ENCODE measurements around the gene IGFLR1.

The IGFLR1 gene

GRCh38 chr19:35717665-35718344 lies 24.4 kb downstream of the IGFLR1 start, which contains the start of gene KMT2B:
Gene KMT2B, plus strand, starts transcription at chr19:35718003. Its CDS starts 16 bp downstream, at chr19:35718019.
- no peak for DNase-seq
- Histone ChIP-seq H3K4ac (ENCODE audit: low read depth, low read length) (peak within 1 kb of the TSS; percentile 42), H4K8ac (ENCODE audit: low read depth, low read length) (peak within 1 kb of the TSS; percentile 82), H3K4me3 (ENCODE audit: low read depth, low read length) (peak within 1 kb of the TSS; percentile 88), H3K4me2 (ENCODE audit: low read length) (peak within 1 kb of the TSS; percentile 98), H3K14ac (ENCODE audit: low read length) (peak within 1 kb of the TSS; percentile 40), H3K79me2 (ENCODE audit: control insufficient read depth, insufficient read depth, low read length, poor library complexity) (peaks cover 10% of the 10 kb centered on the region), H3K4me1 (ENCODE audit: control insufficient read depth in 1 of 2, insufficient read depth in 2 of 2, low read length in 2 of 2) (peaks cover 10 to 15% of the 10 kb centered on the region in 2 experiments), H2BK5ac (ENCODE audit: low read depth, low read length, poor library complexity) (peak within 1 kb of the TSS; percentile 3), H4K91ac (ENCODE audit: low read depth, low read length) (peak within 1 kb of the TSS; percentile 56), H3K18ac (ENCODE audit: low read length) (peak within 1 kb of the TSS; percentile 65), H3K23ac (ENCODE audit: low read length) (no peak within 1 kb of the TSS), H2BK120ac (ENCODE audit: insufficient read depth, low read length, poor library complexity) (no peak within 1 kb of the TSS), H3K79me1 (ENCODE audit: low read length) (peaks cover 6% of the 10 kb centered on the region), H3K27me3 (ENCODE audit: insufficient read depth, low read length) (no peaks in the 10 kb centered on the region), H3K9me3 (ENCODE audit: insufficient read depth, low read depth, low read length) (no peaks in the 10 kb centered on the region), H2AFZ (ENCODE audit: insufficient read depth, low read length, poor library complexity) (peak within 1 kb of the TSS; percentile 82), H2AK5ac (ENCODE audit: low read length) (no peak within 1 kb of the TSS), H3K27ac (ENCODE audit: low read depth, low read length) (peak within 1 kb of the TSS; percentile 62), H2BK12ac (ENCODE audit: low read length) (no peak within 1 kb of the TSS), H3K36me3 (ENCODE audit: control insufficient read depth in 1 of 2, insufficient read depth in 2 of 2, low read length in 2 of 2) (peaks cover 29% of the 10 kb centered on the region in 2 experiments), H3K9ac (ENCODE audit: low read length) (peak within 1 kb of the TSS; percentile 91), H4K12ac (ENCODE audit: low read depth, low read length) (peak within 1 kb of the TSS; percentile 31)
- WGBS (ENCODE audit: extremely low coverage, insufficient coverage, insufficient read length) = no CpG with 5 or more reads among the region's 109 CpGs

- no CpG with 5 or more reads among the region's 77 CpGs for WGBS (ENCODE audit: extremely low coverage, insufficient coverage, insufficient read length)
- H3K9ac ChIP-seq (ENCODE audit: low read length) = peak overlapping the region; percentile 79
- peak overlapping the region; percentile 98 for H3K4me2 ChIP-seq (ENCODE audit: low read length)
Observed at GRCh38 chr19:35716801-35717664, 25.2 kb downstream of the IGFLR1 start.

GRCh38 chr19:35715981-35716800 lies 26.1 kb downstream of the IGFLR1 start:
- peaks cover 10% of the 10 kb centered on the region for H3K79me2 ChIP-seq (ENCODE audit: control insufficient read depth, insufficient read depth, low read length, poor library complexity)
- H3K79me1 ChIP-seq (ENCODE audit: low read length) = peaks cover 6% of the 10 kb centered on the region
- H4K8ac ChIP-seq (ENCODE audit: low read depth, low read length) = peak overlapping the region; percentile 82
- no peak overlapping the region for H2BK12ac ChIP-seq (ENCODE audit: low read length)
- H3K4ac ChIP-seq (ENCODE audit: low read depth, low read length) = peak overlapping the region; percentile 18
- peak overlapping the region; percentile 19 for H3K14ac ChIP-seq (ENCODE audit: low read length)
- no peak overlapping the region for H2AK5ac ChIP-seq (ENCODE audit: low read length)
- peak overlapping the region; percentile 79 for H3K9ac ChIP-seq (ENCODE audit: low read length)
- peak overlapping the region; percentile 78 for H3K4me3 ChIP-seq (ENCODE audit: low read depth, low read length)
- peak overlapping the region; percentile 98 for H3K4me2 ChIP-seq (ENCODE audit: low read length)
- no peak overlapping the region for H2BK120ac ChIP-seq (ENCODE audit: insufficient read depth, low read length, poor library complexity)
- peak overlapping the region; percentile 6 for H4K91ac ChIP-seq (ENCODE audit: low read depth, low read length)
- peak overlapping the region; percentile 32 for H3K27ac ChIP-seq (ENCODE audit: low read depth, low read length)
- H4K12ac ChIP-seq (ENCODE audit: low read depth, low read length) = peak overlapping the region; percentile 43
- H3K18ac ChIP-seq (ENCODE audit: low read length) = peak overlapping the region; percentile 15
- peak overlapping the region; percentile 47 for H2AFZ ChIP-seq (ENCODE audit: insufficient read depth, low read length, poor library complexity)
- DNase-seq = peak; percentile 48 to 69
- WGBS (ENCODE audit: extremely low coverage, insufficient coverage, insufficient read length) = no CpG with 5 or more reads among the region's 52 CpGs
- H2BK5ac ChIP-seq (ENCODE audit: low read depth, low read length, poor library complexity) = no peak overlapping the region
- peaks cover 10 to 15% of the 10 kb centered on the region in 2 experiments for H3K4me1 ChIP-seq (ENCODE audit: control insufficient read depth in 1 of 2, insufficient read depth in 2 of 2, low read length in 2 of 2)
- no peak overlapping the region for H3K23ac ChIP-seq (ENCODE audit: low read length)
- no peaks in the 10 kb centered on the region for H3K27me3 ChIP-seq (ENCODE audit: insufficient read depth, low read length)
- no peaks in the 10 kb centered on the region for H3K9me3 ChIP-seq (ENCODE audit: insufficient read depth, low read depth, low read length)
- peaks cover 14 to 16% of the 10 kb centered on the region in 2 experiments for H3K36me3 ChIP-seq (ENCODE audit: control insufficient read depth in 1 of 2, insufficient read depth in 2 of 2, low read length in 2 of 2)

More at GRCh38 chr19:35716801-35717664, 25.2 kb downstream of the IGFLR1 start:
- Histone ChIP-seq H3K79me1 (ENCODE audit: low read length) (peaks cover 6% of the 10 kb centered on the region), H3K4me3 (ENCODE audit: low read depth, low read length) (peak overlapping the region; percentile 78), H3K36me3 (ENCODE audit: control insufficient read depth in 1 of 2, insufficient read depth in 2 of 2, low read length in 2 of 2) (peaks cover 21 to 22% of the 10 kb centered on the region in 2 experiments), H2BK12ac (ENCODE audit: low read length) (no peak overlapping the region), H3K27me3 (ENCODE audit: insufficient read depth, low read length) (no peaks in the 10 kb centered on the region), H3K14ac (ENCODE audit: low read length) (peak overlapping the region; percentile 40), H3K4ac (ENCODE audit: low read depth, low read length) (peak overlapping the region; percentile 18), H2AK5ac (ENCODE audit: low read length) (no peak overlapping the region), H2BK120ac (ENCODE audit: insufficient read depth, low read length, poor library complexity) (no peak overlapping the region), H3K9me3 (ENCODE audit: insufficient read depth, low read depth, low read length) (no peaks in the 10 kb centered on the region), H2BK5ac (ENCODE audit: low read depth, low read length, poor library complexity) (peak overlapping the region; percentile 3), H3K4me1 (ENCODE audit: control insufficient read depth in 1 of 2, insufficient read depth in 2 of 2, low read length in 2 of 2) (peaks cover 10 to 15% of the 10 kb centered on the region in 2 experiments), H3K79me2 (ENCODE audit: control insufficient read depth, insufficient read depth, low read length, poor library complexity) (peaks cover 10% of the 10 kb centered on the region), H4K8ac (ENCODE audit: low read depth, low read length) (peak overlapping the region; percentile 82), H2AFZ (ENCODE audit: insufficient read depth, low read length, poor library complexity) (peak overlapping the region; percentile 82), H3K18ac (ENCODE audit: low read length) (peak overlapping the region; percentile 65), H3K23ac (ENCODE audit: low read length) (no peak overlapping the region), H3K27ac (ENCODE audit: low read depth, low read length) (peak overlapping the region; percentile 32), H4K12ac (ENCODE audit: low read depth, low read length) (peak overlapping the region; percentile 43), H4K91ac (ENCODE audit: low read depth, low read length) (peak overlapping the region; percentile 21)
- peak; percentile 86 to 95 for DNase-seq

- Histone ChIP-seq H3K4me3 (ENCODE audit: low read depth, low read length) (no peak overlapping the region), H2BK120ac (ENCODE audit: insufficient read depth, low read length, poor library complexity) (no peak overlapping the region), H3K79me1 (ENCODE audit: low read length) (peaks cover 6% of the 10 kb centered on the region), H2AFZ (ENCODE audit: insufficient read depth, low read length, poor library complexity) (no peak overlapping the region), H4K91ac (ENCODE audit: low read depth, low read length) (no peak overlapping the region), H3K9ac (ENCODE audit: low read length) (no peak overlapping the region), H2BK12ac (ENCODE audit: low read length) (no peak overlapping the region), H3K36me3 (ENCODE audit: control insufficient read depth in 1 of 2, insufficient read depth in 2 of 2, low read length in 2 of 2) (peaks cover 8% of the 10 kb centered on the region in 2 experiments), H2BK5ac (ENCODE audit: low read depth, low read length, poor library complexity) (no peak overlapping the region), H3K27me3 (ENCODE audit: insufficient read depth, low read length) (no peaks in the 10 kb centered on the region), H3K9me3 (ENCODE audit: insufficient read depth, low read depth, low read length) (no peaks in the 10 kb centered on the region), H3K23ac (ENCODE audit: low read length) (no peak overlapping the region), H3K4ac (ENCODE audit: low read depth, low read length) (no peak overlapping the region), H3K27ac (ENCODE audit: low read depth, low read length) (no peak overlapping the region), H2AK5ac (ENCODE audit: low read length) (no peak overlapping the region), H4K12ac (ENCODE audit: low read depth, low read length) (no peak overlapping the region), H3K4me1 (ENCODE audit: control insufficient read depth in 1 of 2, insufficient read depth in 2 of 2, low read length in 2 of 2) (peaks cover 10 to 15% of the 10 kb centered on the region in 2 experiments), H3K14ac (ENCODE audit: low read length) (no peak overlapping the region), H3K18ac (ENCODE audit: low read length) (no peak overlapping the region), H3K4me2 (ENCODE audit: low read length) (peak overlapping the region; percentile 98), H4K8ac (ENCODE audit: low read depth, low read length) (no peak overlapping the region), H3K79me2 (ENCODE audit: control insufficient read depth, insufficient read depth, low read length, poor library complexity) (peaks cover 10% of the 10 kb centered on the region)
- no CpG with 5 or more reads among the region's 7 CpGs for WGBS (ENCODE audit: extremely low coverage, insufficient coverage, insufficient read length)
- no peak for DNase-seq
Observed at GRCh38 chr19:35715355-35715809, 26.9 kb downstream of the IGFLR1 start.

All from trophoblast cell (in vitro differentiated cells and primary cell).